GM19372 (cell line): ENCODE data around the gene PPP1R2C.

Experiments
- ATAC-seq: cut with Tn5 transposase; IDR thresholded peaks from one replicate; pipeline ENCODE4 v1.9.1; 2021; ENCODE audit warnings: mild to moderate bottlenecking, low read depth, moderate library complexity; ENCODE audit not compliant: unreplicated experiment

PPP1R2C gene

GRCh38 chrX:42778096-42778495, at the start of gene PPP1R2C:
PPP1R2C (minus strand) TSS chrX:42778163; CDS start chrX:42778079, 84 bp downstream.
- no peak for ATAC-seq

GRCh38 chrX:42825201-42825600, 47.2 kb upstream of the PPP1R2C start:
- no peak for ATAC-seq

DNA sequence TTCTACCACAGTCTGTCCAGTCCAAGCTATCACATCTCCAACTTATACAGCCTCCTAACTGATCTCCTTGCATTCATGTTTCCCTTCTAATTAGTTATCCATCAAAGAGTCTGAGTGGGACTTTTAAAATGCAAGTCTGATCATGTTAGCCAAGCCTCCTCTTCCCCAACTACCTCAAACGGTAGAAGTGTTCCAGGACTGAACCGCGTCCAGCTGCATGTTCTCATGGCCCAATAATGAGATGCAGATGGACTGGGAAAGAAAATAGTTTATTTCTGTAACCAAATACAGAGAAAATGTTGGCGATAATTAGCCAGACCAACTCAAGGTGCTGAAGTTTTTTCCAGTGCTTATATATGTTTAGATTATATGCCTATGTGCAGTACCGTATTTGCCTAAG, 46.6 kb upstream of the PPP1R2C start:
- no peak for ATAC-seq

GRCh38 chrX:42823443-42823842, 45.5 kb upstream of the PPP1R2C start:
- no peak for ATAC-seq

DNA sequence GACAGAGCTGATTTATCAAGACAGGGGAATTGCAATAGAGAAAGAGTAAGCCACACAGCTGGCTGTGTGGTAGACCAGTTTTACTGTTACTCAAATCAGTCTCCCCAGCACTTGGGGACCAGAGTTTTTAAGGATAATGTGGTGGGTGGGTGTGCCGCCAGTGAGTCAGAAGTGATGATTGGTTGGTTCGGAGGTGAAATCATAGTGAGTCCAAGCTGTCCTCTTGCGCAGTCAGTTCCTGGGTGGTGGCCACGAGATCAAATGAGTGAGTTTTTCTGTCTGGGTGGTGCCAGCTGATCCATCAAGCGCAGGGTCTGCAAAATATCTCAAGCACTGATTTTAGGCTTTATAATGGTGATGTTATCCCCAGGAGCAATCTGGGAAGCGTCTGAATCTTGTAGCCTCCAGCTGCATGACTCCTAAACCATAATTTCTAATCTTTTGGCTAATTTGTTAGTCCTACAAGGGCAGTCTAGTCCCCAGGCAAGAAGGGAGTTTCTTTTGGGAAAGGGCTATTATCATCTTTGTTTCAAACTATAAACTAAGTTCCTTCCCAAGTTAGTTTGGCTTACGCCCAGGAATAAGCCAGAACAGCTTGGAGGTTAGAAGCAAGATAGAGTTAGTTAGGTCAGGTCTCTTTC, 44.0 kb upstream of the PPP1R2C start:
- no peak for ATAC-seq

DNA sequence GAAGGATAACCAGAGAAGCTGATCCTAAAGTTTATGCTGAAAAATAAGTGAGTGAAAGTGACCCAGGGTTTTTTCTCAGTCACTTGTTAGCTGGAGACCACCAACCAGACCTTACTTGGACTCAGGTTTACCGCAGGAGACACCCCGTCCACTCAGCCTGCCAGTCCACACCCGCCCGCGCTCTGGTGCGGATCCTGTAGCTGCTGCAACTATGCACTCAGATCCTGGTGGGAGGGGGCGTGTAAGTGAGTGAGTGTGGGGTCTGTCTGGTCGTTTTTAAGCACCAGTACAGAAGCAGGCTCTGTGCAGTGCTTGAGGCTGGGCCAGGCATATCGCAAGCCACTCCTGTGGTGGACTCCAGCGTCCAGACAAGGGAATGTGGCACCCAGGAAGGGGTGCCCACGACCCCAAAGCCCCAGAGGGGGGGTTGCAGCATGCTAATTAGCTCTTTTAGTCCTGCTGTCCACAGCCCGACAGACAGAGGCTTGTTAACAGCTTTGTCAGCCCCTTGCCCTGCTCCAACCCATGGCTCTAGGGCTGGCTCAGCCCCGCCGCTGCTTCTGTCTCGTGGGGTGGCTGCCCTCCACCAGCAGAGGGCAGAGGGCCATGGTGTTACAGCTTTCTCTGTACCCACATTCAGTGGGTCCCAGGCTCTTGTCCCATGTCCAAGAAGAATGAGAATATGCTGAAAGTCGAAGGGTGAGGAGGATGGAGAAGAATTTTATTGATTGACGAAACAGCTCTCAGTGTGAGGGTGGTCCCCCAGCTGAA, 40.4 kb upstream of the PPP1R2C start:
- ATAC-seq = no peak

DNA sequence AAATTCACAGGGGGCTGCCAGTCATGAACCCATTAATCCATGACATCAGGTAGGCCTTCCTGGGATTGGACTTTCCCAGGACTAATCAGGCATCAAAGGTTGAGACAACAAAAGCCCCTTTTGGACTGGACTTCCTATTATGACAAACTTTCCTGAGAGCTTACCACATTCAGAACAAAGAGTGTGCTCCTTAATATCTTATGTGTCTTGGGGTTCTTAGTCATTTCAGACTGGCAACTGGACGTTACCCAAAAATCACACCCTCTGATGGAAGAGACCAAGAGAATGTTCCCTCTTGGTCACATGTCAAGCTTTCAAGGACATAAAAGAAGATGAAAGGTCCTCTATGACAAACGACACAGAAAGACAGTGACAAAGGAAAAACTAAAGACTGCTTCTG, 31.6 kb upstream of the PPP1R2C start:
- ATAC-seq = no peak

DNA sequence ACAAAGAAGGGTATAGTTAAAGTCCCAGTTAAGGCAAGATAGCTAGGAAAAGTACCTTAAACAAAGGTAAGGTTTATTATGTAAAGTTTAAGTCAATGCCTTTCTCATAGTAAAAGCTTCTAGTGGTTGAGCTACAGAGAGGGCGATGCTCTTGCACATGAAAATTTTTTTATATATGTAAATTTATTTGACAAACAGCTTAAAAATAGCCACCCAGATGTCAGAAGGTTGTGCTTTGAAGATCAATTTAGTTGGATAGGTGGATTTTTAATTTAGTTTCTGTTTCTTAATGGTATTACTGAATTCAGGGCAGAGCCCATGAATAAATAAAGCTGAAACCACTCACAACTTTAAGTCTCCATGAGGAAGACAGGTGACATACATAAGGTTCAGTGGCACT, 29.4 kb upstream of the PPP1R2C start:
- ATAC-seq = no peak

GRCh38 chrX:42804524-42804923, 26.6 kb upstream of the PPP1R2C start:
- ATAC-seq = no peak

DNA sequence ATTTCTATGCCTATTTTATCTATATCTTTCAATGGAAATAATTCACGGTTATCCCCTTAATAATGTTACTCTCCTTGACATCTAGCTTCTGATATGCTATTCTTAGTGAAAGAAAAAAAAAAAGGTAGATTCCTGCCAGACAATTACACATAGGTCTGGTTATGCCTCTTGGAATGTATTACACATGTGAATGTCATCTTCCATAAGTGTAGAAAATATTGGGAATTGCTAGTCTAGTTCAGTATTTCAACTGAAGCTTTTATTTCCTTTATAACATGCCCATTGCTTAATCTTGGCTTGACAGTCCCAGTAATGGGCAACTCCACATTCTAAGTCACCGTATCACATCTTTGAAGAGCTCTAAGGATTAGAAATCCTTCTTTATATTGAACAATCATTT, 25.4 kb upstream of the PPP1R2C start:
- ATAC-seq = no peak

DNA sequence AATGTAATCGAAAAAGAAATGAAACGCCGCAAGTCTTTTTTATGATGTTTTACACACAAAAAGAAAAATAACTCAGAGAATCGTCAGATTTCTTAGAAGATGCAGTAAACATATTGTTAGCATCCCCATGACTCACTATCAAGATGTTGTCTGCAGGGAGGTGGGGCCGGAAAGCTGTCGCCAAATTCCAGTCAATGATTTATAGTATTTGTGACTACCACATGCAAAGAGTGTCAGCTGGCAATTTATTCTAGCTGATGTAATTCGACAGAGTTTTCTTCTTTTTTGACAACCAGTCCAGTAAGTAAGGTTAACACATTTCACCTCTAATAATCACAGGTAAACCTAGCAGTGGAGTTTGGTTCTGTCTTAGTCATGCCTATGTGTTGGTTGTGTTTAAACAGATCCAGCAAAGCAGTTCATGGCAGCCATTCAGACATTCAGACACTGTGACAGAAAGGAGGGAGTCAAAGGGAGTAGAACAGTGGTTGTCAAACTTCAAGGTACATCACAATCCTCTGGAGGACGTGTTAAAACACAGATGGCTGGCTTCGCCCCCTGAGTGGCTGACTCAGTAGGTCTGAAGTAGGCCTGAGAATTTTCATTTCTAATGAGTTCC, 19.8 kb upstream of the PPP1R2C start:
- ATAC-seq = no peak

- no peak for ATAC-seq
Observed at GRCh38 chrX:42783451-42783850, 5.5 kb upstream of the PPP1R2C start.

DNA sequence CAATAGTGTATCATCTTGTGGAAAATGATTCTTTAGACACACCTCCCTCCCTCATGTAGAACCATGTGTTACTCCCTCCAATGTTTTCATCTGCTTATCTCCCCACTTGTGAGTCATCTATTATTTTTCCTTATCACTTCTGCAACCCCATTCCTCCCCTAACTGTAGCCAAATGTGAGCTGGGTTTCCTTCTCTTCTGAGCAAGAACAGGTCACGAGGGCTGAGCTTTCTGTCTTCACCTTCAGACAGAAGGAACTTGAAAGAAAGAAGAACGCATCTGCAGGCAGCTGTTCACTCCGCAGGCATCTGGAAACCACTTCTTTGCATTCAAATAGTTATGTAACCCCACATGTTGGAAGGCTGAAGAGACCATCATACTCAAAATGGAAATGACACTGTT, 1.8 kb downstream of the PPP1R2C start:
- ATAC-seq = no peak

DNA sequence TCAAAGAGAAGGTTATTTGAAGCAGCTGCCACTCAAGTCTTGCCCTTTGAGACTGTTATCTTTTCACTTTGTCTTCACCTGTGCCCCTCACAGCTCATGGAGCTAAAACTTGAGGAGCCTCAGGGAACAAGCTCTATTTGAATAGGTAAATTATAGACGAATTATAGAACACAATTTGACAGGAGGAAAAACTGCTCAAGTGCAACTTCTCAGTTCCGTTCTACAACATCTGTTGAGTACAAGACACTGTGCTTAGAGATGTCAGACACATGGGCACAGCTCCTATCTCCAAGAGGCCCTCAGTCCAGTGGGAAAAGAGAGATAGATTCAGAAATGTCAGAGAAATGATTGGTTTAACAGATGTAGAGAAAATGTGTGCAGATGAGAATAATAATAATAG, 5.1 kb downstream of the PPP1R2C start:
- no peak for ATAC-seq

GRCh38 chrX:42771506-42772335, 6.2 kb downstream of the PPP1R2C start:
- ATAC-seq = no peak

- no peak for ATAC-seq
Observed at GRCh38 chrX:42770566-42770965, 7.4 kb downstream of the PPP1R2C start.

DNA sequence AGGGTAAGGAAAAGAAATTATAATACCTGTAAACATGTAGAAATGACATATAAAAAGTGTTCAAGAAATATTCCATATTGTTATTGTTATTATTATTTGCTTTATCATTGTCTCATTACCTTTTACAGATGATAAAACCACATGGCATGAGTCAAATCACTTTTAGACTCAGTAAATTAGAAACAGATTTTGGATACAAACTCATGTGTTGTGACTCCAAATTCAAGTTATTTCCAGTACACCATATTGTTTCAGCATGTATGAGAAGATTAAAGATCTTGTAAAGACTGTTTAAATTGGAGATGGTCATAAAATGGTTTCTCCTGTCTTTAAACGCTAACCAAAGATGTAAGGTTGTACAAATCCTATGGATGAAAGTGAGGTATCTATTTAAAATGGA, 18.1 kb downstream of the PPP1R2C start:
- no peak for ATAC-seq

DNA sequence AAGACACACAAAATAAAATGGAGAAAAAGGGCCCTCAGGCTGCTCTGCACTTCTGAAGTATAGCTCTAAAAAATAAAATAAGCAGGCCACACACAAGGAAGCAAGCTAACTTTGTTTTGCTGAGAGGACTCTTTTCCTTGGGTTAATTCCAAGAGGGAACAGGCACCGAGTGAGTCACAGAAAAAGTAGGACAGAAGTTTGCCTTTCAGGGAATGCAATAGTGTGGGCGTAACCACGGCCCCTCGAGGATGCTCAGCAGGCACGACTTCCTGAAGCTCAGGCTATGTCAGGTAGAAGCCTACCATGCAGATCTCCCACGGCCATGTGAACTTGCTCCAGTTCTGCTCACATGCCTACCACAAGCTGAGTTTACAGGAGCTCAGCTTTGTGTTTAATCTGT, 22.1 kb downstream of the PPP1R2C start:
- no peak for ATAC-seq

DNA sequence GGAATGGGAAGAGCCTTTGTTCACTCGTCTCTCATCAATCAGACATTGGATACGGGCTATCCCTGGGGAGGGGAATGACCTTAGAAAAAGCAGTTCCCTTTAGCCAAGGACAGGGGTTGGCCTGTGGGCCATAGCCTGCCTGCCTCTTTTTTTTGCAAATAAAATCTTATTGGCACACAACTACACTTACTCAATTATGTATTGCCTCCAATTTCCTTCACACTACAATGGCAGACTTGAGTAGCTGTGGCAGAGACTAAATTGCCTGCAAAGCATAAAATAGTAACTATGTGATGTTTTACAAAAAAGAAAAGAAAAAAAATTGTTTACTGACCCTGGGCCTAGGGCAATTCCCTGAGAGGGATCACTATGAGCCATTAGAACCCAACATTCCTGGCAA, 23.4 kb downstream of the PPP1R2C start:
- no peak for ATAC-seq

DNA sequence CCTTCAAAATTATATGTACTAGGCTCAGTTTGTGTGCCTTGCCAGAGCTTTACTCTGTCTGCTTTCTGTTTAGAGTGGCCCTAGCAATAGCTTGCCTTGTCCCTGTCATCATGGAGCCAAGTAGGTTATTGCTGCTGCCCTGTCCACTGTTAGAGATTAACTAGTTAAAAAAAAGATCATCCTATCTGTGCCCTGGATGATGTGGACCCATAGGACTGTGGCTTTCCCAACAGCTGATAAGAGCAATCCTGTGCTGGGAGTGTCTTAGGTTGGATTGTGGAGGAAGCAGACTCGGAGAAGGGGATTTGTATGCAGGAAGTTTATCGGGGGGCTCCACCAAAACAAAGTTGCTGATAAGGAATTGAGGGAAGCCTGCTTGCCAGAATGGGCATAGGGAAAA, 23.8 kb downstream of the PPP1R2C start:
- no peak for ATAC-seq

- ATAC-seq = no peak
Observed at GRCh38 chrX:42752730-42753129, 25.2 kb downstream of the PPP1R2C start.
